HFFc6 (cell line): ENCODE data around the gene PBX3. TPM values are rescaled to one million over a fixed set of nuclear protein-coding genes. Genes with fewer than 3 reads are reported as not detected.

Experiments
- DNase-seq: peaks from one replicate; pipeline ENCODE4 v3.0.0-alpha.2; 2018
- H3K27ac Mint-ChIP-seq: 2 replicates; pipeline ENCODE4 v1.8.0; 2020; ENCODE audit warnings: mild to moderate bottlenecking, mixed read lengths
- H3K27me3 Mint-ChIP-seq: 2 replicates; pipeline ENCODE4 v1.8.0; 2021; ENCODE audit warnings: mild to moderate bottlenecking, moderate library complexity, mixed read lengths; ENCODE audit not compliant: insufficient read depth
- H3K36me3 Mint-ChIP-seq: 2 replicates; pipeline ENCODE4 v1.8.0; 2021; ENCODE audit warnings: low read depth, mixed read lengths
- H3K4me1 Mint-ChIP-seq: 2 replicates; pipeline ENCODE4 v1.8.0; 2020; ENCODE audit warnings: low read depth, mixed read lengths
- H3K4me3 Mint-ChIP-seq: 2 replicates; pipeline ENCODE4 v1.8.0; 2020; ENCODE audit warnings: mild to moderate bottlenecking, moderate library complexity, mixed read lengths
- H3K9me3 Mint-ChIP-seq: 2 replicates; pipeline ENCODE4 v1.8.0; 2020; ENCODE audit warnings: mild to moderate bottlenecking, mixed read lengths
- total RNA-seq, 6 experiments: library from RNA; stranded (reverse); fragmentation: NEBNext Ultra II Directional; extraction: Animal tissue kit (Norgen Biotek cat#: 25700); gene quantifications; 2 replicates in 1 of 6; 3 replicates in 5 of 6; pipeline ENCODE4 v1.2.3, GENCODE V29; 2021
- TF ChIP-seq, protein P1 (sequence below): fragments of 200-600 bp; sonication (generic); IDR thresholded peaks from 2 replicates; pipeline ENCODE4 v1.5.0; 2021; ENCODE audit warnings: antibody characterized with exemption, mild to moderate bottlenecking

The PBX3 gene
- total RNA-seq, 6 experiments from 2014 or later = 32.2 to 44.3 (median 40.3) TPM

- Mint-ChIP-seq H3K27ac (no peak overlapping the region), H3K4me3 (no peak overlapping the region), H3K9me3 (no peaks in the 10 kb centered on the region), H3K36me3 (peaks cover 56% of the 10 kb centered on the region), H3K27me3 (peaks cover 6% of the 10 kb centered on the region; the same call in 1 of the 2 replicates), H3K4me1 (no peaks in the 10 kb centered on the region)
- no peak for DNase-seq
- TF ChIP-seq, protein P1, sequence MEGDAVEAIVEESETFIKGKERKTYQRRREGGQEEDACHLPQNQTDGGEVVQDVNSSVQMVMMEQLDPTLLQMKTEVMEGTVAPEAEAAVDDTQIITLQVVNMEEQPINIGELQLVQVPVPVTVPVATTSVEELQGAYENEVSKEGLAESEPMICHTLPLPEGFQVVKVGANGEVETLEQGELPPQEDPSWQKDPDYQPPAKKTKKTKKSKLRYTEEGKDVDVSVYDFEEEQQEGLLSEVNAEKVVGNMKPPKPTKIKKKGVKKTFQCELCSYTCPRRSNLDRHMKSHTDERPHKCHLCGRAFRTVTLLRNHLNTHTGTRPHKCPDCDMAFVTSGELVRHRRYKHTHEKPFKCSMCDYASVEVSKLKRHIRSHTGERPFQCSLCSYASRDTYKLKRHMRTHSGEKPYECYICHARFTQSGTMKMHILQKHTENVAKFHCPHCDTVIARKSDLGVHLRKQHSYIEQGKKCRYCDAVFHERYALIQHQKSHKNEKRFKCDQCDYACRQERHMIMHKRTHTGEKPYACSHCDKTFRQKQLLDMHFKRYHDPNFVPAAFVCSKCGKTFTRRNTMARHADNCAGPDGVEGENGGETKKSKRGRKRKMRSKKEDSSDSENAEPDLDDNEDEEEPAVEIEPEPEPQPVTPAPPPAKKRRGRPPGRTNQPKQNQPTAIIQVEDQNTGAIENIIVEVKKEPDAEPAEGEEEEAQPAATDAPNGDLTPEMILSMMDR = no peak
Measured at GRCh38 chr9:125965477-125965876, 218.3 kb downstream of the PBX3 start.

DNA sequence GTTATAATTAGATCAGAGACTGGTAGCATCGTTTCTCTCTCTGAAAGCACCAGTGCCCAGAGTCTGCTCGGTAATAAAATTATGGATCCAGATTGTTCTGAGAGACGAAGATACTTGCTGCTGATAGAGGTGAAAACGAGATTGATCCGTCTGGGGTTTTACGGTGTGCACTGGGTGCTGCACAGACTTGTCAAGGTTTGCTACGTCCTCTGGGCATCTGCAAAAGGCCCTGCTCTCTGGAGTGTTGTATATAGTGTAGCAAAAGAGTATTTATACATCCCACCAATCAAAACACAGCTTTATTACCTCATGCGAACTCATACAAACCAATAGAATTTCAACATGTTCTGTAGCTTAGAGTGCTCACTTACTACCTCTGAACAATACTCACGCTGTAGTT is 219.3 kb downstream of the PBX3 start:
- H3K27ac Mint-ChIP-seq = no peak overlapping the region
- no peak overlapping the region for H3K4me3 Mint-ChIP-seq
- H3K27me3 Mint-ChIP-seq = peaks cover 6% of the 10 kb centered on the region
- no peaks in the 10 kb centered on the region for H3K4me1 Mint-ChIP-seq
- H3K36me3 Mint-ChIP-seq = peaks cover 47% of the 10 kb centered on the region
- H3K9me3 Mint-ChIP-seq = no peaks in the 10 kb centered on the region
- no peak for DNase-seq
- TF ChIP-seq, protein P1 = no peak

GRCh38 chr9:125966959-125967711 is 220.0 kb downstream of the PBX3 start:
- H3K27ac Mint-ChIP-seq = no peak overlapping the region
- no peak for DNase-seq
- no peaks in the 10 kb centered on the region for H3K9me3 Mint-ChIP-seq
- no peaks in the 10 kb centered on the region for H3K4me1 Mint-ChIP-seq
- TF ChIP-seq, protein P1 = no peak
- H3K36me3 Mint-ChIP-seq = peaks cover 42% of the 10 kb centered on the region
- H3K4me3 Mint-ChIP-seq = no peak overlapping the region
- H3K27me3 Mint-ChIP-seq = peaks cover 6% of the 10 kb centered on the region

DNA sequence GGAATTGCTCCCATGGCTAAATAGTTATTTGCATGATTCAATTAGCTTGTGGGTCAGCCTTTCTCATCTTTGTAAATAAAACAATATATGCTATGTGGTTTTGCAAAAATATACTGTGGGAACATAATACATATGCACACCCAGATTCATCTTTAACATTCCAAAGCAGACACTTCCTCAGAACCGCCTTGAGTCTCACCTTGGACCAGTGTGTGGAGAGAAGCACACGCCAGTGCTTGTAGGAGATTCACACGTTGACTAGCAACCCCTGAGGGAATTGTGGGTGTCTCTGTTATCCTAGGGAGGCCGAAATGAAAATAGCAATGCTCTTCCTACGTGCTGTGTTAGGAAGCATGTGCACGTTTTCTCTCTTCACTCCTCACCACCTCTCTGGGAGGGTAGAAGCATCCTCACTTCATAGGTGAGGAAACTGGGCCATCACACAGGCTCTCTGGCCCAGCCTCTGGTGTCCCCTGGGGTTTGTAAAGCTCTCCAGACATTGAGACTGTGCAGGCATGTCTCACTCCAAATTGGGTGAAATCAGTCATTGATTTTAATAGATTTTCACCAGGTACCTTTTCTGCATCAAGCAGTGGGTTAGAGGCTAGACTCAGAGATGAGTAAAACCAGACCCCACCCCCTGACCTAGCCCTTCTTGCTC is 221.7 kb downstream of the PBX3 start:
- Mint-ChIP-seq H3K36me3 (peaks cover 26% of the 10 kb centered on the region), H3K4me1 (no peaks in the 10 kb centered on the region), H3K27me3 (peaks cover 6% of the 10 kb centered on the region), H3K9me3 (no peaks in the 10 kb centered on the region), H3K4me3 (no peak overlapping the region), H3K27ac (no peak overlapping the region)
- TF ChIP-seq, protein P1 = no peak
- no peak for DNase-seq

- H3K4me3 Mint-ChIP-seq = no peak overlapping the region
- H3K4me1 Mint-ChIP-seq = no peaks in the 10 kb centered on the region
- no peak overlapping the region for H3K27ac Mint-ChIP-seq
- H3K27me3 Mint-ChIP-seq = peaks cover 8% of the 10 kb centered on the region
- H3K9me3 Mint-ChIP-seq = no peaks in the 10 kb centered on the region
- peaks cover 20% of the 10 kb centered on the region for H3K36me3 Mint-ChIP-seq
- no peak for DNase-seq
- TF ChIP-seq, protein P1 = no peak
Measured at GRCh38 chr9:125969462-125969861, 222.3 kb downstream of the PBX3 start.
